ENCODE results near the gene MYO1D. TPM values are rescaled to one million over a fixed set of nuclear protein-coding genes. Genes with fewer than 3 reads are reported as not detected.

Gene MYO1D
- total RNA-seq, 1 donor from 2014 or later: 5.5 TPM

- intact Hi-C loops (cut with micrococcal nuclease): no loop called here
- Histone ChIP-seq H3K27ac (replicated peaks) (peak overlapping the region; percentile 69), H3K27me3 (ENCODE audit: low read depth) (no peaks in the 10 kb centered on the region), H3K9me3 (replicated peaks) (no peaks in the 10 kb centered on the region), H3K36me3 (no peaks in the 10 kb centered on the region), H3K4me1 (peaks cover 25% of the 10 kb centered on the region), H3K4me3 (no peak overlapping the region)
- no peak for DNase-seq
- TF ChIP-seq, protein P1, sequence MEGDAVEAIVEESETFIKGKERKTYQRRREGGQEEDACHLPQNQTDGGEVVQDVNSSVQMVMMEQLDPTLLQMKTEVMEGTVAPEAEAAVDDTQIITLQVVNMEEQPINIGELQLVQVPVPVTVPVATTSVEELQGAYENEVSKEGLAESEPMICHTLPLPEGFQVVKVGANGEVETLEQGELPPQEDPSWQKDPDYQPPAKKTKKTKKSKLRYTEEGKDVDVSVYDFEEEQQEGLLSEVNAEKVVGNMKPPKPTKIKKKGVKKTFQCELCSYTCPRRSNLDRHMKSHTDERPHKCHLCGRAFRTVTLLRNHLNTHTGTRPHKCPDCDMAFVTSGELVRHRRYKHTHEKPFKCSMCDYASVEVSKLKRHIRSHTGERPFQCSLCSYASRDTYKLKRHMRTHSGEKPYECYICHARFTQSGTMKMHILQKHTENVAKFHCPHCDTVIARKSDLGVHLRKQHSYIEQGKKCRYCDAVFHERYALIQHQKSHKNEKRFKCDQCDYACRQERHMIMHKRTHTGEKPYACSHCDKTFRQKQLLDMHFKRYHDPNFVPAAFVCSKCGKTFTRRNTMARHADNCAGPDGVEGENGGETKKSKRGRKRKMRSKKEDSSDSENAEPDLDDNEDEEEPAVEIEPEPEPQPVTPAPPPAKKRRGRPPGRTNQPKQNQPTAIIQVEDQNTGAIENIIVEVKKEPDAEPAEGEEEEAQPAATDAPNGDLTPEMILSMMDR (IDR thresholded peaks at IDR 0.05; ENCODE audit: borderline replicate concordance): no peak
These were observed 57.1 kb downstream of the MYO1D start for GRCh38 chr17:32819787-32820186.

DNA sequence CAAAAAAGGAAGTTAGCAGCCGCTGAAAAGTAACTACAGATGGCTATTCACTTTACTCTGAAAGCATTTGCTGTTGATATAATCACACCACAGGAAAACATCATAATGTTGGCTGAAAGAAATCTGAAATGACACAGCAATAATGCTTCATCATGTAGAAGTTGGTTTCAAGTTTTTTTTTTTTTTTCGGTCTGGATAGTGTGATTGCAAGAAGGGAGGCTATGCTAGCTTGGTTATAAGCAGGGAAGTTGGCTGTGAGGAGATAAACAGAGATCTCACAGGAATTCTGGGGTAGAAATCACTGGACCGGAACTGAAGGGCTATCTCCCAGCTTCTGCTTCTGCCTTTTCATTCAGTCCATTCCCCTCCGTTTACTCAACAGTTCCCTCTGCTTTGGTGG, 57.9 kb downstream of the MYO1D start:
- DNase-seq: no peak
- intact Hi-C loops (cut with micrococcal nuclease): no loop called here
- H3K4me3 ChIP-seq: peak overlapping the region; percentile 20
- H3K27ac ChIP-seq (replicated peaks): peak overlapping the region; percentile 69
- TF ChIP-seq, protein P1 (IDR thresholded peaks at IDR 0.05; ENCODE audit: borderline replicate concordance): no peak
- no peaks in the 10 kb centered on the region for H3K9me3 ChIP-seq (replicated peaks)
- H3K36me3 ChIP-seq: no peaks in the 10 kb centered on the region
- peaks cover 25% of the 10 kb centered on the region for H3K4me1 ChIP-seq
- no peaks in the 10 kb centered on the region for H3K27me3 ChIP-seq (ENCODE audit: low read depth)

GRCh38 chr17:32815460-32815859, 61.5 kb downstream of the MYO1D start:
- no peaks in the 10 kb centered on the region for H3K36me3 ChIP-seq
- peaks cover 16% of the 10 kb centered on the region for H3K4me1 ChIP-seq
- H3K27ac ChIP-seq (replicated peaks): no peak overlapping the region
- no peaks in the 10 kb centered on the region for H3K9me3 ChIP-seq (replicated peaks)
- TF ChIP-seq, protein P1 (IDR thresholded peaks at IDR 0.05; ENCODE audit: borderline replicate concordance): no peak
- no peak overlapping the region for H3K4me3 ChIP-seq
- no peaks in the 10 kb centered on the region for H3K27me3 ChIP-seq (ENCODE audit: low read depth)
- DNase-seq: no peak
- intact Hi-C loops (cut with micrococcal nuclease): no loop called here

GRCh38 chr17:32814836-32815235, 62.1 kb downstream of the MYO1D start:
- no peaks in the 10 kb centered on the region for H3K9me3 ChIP-seq (replicated peaks)
- intact Hi-C loops (cut with micrococcal nuclease): no loop called here
- no peaks in the 10 kb centered on the region for H3K36me3 ChIP-seq
- no peak overlapping the region for H3K27ac ChIP-seq (replicated peaks)
- no peak overlapping the region for H3K4me3 ChIP-seq
- TF ChIP-seq, protein P1 (IDR thresholded peaks at IDR 0.05; ENCODE audit: borderline replicate concordance): no peak
- DNase-seq: no peak
- H3K27me3 ChIP-seq (ENCODE audit: low read depth): no peaks in the 10 kb centered on the region
- peaks cover 16% of the 10 kb centered on the region for H3K4me1 ChIP-seq

GRCh38 chr17:32813021-32813420, 63.9 kb downstream of the MYO1D start:
- Histone ChIP-seq H3K9me3 (replicated peaks) (no peaks in the 10 kb centered on the region), H3K27ac (replicated peaks) (no peak overlapping the region), H3K4me3 (no peak overlapping the region), H3K27me3 (ENCODE audit: low read depth) (no peaks in the 10 kb centered on the region), H3K36me3 (no peaks in the 10 kb centered on the region), H3K4me1 (no peaks in the 10 kb centered on the region)
- TF ChIP-seq, protein P1 (IDR thresholded peaks at IDR 0.05; ENCODE audit: borderline replicate concordance): no peak
- no peak for DNase-seq
- intact Hi-C loops (cut with micrococcal nuclease): no loop called here

DNA sequence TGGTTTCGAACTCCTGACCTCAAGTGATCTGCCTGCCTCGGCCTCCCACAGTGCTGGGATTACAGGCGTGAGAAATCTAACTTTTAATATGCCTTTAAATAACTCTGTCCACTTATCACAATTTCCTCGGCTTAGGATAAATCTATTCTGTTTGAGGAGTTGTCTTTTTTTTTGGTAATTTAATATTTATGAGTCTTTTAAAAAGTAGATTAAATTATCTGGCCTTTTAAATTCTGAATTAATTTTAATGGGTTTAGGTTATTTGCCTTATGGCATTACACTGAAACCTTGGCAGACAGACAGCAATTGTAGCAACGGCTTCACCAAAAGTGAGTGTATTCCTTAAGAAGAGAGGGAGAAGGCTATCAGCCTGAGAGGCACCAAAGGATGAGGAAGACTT, 66.2 kb downstream of the MYO1D start:
- intact Hi-C loops (cut with micrococcal nuclease): no loop called here

More for the DNA sequence above, 66.2 kb downstream of the MYO1D start:
- Histone ChIP-seq H3K36me3 (no peaks in the 10 kb centered on the region), H3K27ac (replicated peaks) (no peak overlapping the region), H3K9me3 (replicated peaks) (no peaks in the 10 kb centered on the region), H3K4me3 (no peak overlapping the region), H3K27me3 (ENCODE audit: low read depth) (no peaks in the 10 kb centered on the region), H3K4me1 (no peaks in the 10 kb centered on the region)
- no peak for DNase-seq
- TF ChIP-seq, protein P1 (IDR thresholded peaks at IDR 0.05; ENCODE audit: borderline replicate concordance): no peak

Measured in left ventricle myocardium inferior (tissue), 1 donor.